ENCODE results near the gene TOP3B.

DNA sequence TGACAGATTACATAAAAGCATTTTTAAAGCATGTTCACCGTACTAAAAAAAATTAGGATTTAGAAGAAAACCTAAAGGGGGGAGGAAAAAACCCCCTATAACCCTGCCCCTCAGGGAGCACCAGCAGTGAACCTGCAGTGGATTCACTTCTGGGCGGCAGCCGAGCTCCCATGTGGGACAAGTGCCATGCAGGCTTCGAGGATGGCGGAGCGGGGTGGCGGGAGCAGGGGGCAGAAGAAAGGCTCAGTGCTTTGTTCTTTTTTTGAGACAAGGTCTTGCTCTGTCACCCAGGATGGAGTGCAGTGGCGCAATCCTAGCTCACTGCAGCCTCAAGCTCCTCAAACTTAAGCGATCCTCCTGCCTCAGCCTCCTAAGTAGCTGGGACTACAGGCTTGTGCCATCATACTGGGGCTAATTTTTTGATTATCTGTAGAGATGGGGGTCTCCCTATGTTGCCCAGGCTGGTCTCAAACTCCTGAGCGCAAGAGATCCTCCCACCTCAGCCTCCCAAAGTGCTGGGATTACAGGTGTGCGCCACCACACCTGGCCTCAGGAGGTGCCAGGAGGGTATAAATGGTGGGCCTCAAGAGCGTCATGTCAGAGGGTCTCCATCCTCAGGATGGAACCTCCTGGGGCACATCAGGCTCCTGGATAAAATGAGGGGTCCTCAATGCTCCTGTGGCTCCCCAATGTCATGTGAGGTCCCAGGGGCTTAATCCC is 64.0 kb downstream of the TOP3B start:
- TF ChIP-seq, protein P1, sequence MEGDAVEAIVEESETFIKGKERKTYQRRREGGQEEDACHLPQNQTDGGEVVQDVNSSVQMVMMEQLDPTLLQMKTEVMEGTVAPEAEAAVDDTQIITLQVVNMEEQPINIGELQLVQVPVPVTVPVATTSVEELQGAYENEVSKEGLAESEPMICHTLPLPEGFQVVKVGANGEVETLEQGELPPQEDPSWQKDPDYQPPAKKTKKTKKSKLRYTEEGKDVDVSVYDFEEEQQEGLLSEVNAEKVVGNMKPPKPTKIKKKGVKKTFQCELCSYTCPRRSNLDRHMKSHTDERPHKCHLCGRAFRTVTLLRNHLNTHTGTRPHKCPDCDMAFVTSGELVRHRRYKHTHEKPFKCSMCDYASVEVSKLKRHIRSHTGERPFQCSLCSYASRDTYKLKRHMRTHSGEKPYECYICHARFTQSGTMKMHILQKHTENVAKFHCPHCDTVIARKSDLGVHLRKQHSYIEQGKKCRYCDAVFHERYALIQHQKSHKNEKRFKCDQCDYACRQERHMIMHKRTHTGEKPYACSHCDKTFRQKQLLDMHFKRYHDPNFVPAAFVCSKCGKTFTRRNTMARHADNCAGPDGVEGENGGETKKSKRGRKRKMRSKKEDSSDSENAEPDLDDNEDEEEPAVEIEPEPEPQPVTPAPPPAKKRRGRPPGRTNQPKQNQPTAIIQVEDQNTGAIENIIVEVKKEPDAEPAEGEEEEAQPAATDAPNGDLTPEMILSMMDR (IDR thresholded peaks at IDR 0.05) = no peak
- no peak for TF ChIP-seq POLR2A (IDR thresholded peaks at IDR 0.05; ENCODE audit: low read depth)
- TF ChIP-seq EP300 (IDR thresholded peaks at IDR 0.05) = no peak

Data from esophagus muscularis mucosa (tissue), 4 donors.